Dedifferentiated amniotic fluid mesenchymal stem cell (primary cell): ENCODE data around the gene IGF2R.

Experiments used
- DNase-seq: peaks from one replicate; pipeline ENCODE4 v3.0.0-alpha.2; 2016; ENCODE audit errors: extremely low spot score

The IGF2R gene

GRCh38 chr6:160049346-160049745 is 80.5 kb downstream of the IGF2R start:
- no peak for DNase-seq

- DNase-seq = no peak
These were observed 81.1 kb downstream of the IGF2R start for GRCh38 chr6:160050022-160050421.

GRCh38 chr6:160051390-160051789 is 82.5 kb downstream of the IGF2R start:
- no peak for DNase-seq

DNA sequence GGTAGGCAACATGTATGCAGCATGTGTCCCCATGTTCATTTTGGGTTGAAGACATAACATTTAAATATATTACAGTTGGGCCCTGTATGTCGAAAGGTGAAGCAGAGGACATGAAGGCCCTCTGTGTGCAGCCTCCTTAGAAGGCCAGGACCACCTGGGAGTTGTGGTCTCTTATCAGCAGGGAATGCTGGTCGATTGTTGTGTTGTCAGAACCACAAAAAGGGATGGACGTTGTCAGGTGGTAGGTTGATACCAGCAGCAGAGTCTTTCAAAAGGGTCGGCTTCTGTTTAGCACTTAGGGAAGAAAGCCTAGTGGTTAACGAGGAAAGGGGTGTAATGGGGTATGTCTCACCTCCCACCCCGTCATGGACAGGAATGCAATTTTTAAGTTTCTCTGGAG is 85.4 kb downstream of the IGF2R start:
- DNase-seq = no peak

DNA sequence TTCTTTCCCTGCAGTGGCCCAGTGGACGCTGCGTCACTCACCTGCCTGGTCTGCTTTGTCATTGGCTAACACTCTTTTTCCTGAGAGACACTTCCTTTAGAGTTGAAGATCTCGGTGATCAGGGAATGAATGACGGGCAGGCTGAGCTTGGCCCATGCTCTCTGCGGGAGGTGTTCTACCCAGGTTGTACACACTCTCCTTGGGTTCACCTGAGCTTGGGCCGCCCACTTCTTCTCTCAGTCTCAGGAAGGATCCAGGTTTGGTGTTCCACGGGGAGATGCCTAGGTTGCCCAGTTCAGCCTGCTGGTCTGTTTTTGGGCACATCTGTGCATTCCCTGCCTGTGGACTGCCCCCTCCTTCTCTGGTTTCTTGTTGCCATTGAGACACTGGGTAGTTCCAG is 86.0 kb downstream of the IGF2R start:
- DNase-seq = no peak

- DNase-seq = no peak
These were observed 86.5 kb downstream of the IGF2R start for GRCh38 chr6:160055378-160055777.

DNA sequence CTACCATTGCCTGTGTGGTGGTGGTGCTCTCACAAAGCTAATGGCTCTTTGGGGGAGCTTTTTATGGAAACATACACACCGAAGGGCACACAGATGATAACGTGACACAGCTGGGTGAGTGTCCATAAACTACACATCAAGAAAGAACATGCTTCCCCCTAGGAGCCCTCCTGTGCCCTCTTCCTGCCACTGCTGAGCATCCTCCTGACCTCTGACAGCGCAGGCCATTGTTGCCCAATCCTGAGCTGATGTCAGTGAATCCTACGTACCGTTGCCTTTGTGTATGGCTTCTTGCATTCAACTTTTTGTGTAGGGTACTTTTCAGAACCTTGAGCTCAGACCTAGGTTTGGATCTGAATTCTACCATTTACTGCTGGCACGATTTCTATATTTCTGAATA is 86.9 kb downstream of the IGF2R start:
- no peak for DNase-seq

- DNase-seq = no peak
These were observed 88.2 kb downstream of the IGF2R start for GRCh38 chr6:160057080-160057479.

- DNase-seq = no peak
These were observed 89.8 kb downstream of the IGF2R start for GRCh38 chr6:160058603-160059215.

DNA sequence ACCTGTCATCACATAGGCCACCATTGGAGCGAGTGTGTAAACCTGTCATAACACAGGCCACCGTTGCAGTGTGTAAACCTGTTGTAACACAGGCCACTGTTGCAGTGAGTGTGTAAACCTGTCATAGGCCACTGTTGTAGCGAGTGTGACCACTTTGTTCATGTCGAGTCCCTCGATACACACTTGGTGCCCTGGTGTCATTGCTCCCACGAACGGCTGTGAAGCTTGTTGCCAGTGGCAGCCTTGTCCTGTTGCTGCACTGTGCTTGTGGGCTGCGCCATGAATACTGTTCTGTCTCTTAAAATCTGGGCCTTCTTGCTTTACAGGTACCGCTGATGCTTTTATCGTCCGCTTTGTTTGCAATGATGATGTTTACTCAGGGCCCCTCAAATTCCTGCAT is 91.3 kb downstream of the IGF2R start:
- no peak for DNase-seq

GRCh38 chr6:160060920-160061447 is 92.1 kb downstream of the IGF2R start:
- no peak for DNase-seq

DNA sequence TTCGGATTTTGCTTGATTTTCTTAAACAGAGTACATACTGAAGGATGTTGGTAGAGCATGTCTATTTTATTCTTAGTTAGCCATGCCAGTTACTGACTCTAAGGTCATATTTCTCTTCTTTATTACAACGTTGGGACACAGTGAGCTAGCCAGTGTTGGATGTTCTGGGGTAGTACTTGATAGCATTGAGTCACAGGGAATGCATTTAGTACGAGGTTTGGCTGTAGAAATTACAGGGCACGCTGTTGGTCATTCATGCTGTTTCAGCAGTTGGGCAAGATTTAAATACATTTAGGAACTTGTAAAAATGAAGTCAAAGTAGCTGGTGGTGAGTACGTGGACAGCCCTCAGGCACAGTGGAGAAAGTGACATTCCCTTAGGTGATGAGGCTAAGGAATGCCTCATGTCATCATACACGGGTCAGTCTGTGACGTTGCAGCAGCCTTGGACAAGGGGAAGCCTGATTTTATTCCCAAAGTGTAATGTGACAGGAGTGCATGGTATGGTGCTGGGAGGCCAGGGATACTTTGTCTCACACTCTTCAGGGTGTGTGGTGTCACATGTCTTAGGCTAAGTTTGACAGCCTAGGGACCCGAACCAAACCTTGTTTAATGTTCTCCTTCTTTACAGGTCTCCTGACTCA is 95.0 kb downstream of the IGF2R start:
- DNase-seq = no peak

GRCh38 chr6:160065200-160065599 is 96.3 kb downstream of the IGF2R start:
- DNase-seq = no peak

DNA sequence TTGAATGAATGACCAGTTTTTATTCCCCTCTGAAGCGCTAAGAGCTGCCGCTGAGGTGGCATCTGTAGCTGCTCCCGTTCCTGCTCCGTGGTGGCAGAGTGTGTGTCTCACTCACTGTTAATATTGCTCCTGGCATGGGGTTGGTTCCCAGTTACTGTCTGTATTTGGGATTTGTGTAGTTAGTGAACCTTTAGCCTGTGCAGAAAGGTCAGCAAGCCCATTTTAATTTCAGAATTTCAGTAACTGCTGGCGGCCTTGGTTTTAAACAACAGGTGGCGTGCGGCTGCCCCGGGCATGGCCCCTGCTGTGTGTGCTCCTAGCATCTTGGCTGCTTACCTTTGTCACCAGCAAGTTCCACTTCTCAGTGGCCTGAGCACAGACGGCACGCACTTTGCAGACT is 98.7 kb downstream of the IGF2R start:
- DNase-seq = no peak

DNA sequence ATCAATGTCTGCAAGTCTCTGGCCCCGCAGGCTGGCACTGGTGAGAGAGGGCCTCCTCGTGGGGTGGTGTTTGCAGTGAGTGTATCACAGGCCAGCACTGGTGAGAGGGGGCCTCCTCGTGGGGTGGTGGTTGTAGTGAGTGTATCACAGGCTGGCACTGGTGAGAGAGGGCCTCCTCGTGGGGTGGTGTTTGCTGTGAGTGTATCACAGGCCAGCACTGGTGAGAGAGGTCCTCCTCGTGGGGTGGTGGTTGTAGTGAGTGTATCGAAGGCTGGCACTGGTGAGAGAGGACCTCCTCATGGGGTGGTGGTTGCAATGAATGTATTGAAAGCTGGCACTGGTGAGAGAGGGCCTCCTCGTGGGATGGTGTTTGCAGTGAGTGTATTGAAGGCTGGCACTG is 99.5 kb downstream of the IGF2R start:
- DNase-seq = no peak

DNA sequence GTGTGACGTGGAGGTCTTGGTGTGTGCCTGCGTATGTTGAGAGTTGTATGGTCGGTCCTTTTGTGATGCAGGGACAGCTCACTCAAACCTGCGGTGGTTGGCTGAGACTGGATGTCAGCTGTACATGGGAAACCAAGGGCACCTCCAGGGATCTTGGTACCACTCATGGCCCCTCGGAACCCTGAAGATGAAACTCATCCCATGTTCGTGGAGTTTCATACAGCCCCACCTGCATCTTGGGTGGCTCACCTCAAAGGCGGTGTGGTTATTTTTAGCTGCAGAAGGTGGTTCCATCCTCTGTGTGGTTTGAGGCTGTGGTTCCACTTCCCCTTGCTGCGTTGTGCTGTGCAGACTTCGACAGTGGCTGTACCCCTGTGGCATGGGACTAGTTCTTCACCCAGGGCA is 100.2 kb downstream of the IGF2R start:
- DNase-seq = no peak

DNA sequence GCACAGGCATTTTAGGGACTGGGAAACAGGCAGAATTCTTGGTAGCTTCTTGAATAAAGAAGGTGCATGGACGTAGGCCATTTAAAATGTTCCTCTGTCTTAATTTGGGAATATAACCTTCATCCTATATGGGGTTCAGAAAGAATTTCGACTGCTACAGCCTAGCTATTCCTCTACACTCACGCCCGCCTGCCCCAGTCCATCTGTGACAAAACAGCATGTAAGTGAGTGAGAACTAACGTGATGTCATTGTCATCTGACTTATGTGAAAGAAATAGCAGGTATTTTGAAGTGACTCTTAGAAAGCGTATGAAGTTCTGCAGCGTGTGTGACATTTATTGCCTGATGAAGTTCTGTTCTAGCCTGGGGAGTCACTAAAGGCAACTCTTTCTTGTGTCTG is 100.6 kb downstream of the IGF2R start:
- DNase-seq = no peak

GRCh38 chr6:160070427-160070826 is 101.5 kb downstream of the IGF2R start:
- DNase-seq = no peak

DNA sequence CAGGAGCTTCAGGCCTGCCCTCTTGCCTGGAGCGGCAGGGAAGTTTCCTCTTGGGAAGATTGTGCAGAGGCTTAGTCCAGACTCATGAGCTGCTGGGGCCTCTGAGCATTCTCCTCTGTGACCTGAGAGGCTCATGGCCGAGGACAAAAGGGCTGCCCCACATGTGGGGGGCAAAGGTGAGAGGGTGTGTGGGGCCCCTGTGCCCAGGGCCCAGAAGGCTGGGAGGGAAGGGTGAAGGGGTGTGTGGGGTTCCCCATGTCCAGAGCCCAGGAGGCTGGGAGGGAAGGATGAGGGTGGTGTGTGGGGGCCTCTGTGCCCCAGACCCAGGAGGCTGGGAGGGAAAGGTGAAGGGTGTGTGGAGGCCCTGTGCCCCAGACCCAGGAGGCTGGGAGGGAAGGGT is 101.9 kb downstream of the IGF2R start:
- DNase-seq = no peak

- DNase-seq = no peak
These were observed 103.2 kb downstream of the IGF2R start for GRCh38 chr6:160071805-160072690.

DNA sequence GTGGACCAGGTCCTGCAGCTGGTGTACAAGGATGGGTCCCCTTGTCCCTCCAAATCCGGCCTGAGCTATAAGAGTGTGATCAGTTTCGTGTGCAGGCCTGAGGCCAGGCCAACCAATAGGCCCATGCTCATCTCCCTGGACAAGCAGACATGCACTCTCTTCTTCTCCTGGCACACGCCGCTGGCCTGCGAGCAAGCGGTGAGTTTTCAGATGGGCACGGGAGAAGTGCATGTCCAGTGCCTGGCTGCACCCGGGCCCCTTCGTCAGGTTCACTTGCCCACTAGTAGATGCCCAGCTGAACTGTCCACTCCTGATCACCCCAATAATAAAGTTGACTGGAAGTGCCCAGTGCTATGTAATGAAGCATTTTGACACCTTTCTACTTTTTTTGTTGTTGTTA is 104.4 kb downstream of the IGF2R start:
- DNase-seq = no peak

DNA sequence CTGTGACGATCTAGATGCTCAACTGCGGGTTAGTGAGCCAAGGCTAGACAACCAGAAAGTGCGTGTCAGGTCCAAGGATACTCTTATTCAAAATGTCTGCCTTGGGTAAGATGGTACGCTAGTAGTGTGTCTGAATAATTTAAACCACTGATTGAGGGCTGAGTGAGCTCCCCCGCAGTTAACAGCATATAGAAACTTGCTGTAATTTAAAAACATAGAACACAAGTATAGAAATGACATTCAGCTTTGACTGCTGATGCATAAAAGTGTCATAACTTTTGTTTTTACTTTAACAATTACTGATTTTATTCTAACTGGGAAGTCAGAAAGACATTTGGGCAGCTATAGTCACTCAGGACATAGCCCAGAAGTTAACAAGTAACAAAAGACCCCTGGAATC is 107.1 kb downstream of the IGF2R start:
- no peak for DNase-seq

DNA sequence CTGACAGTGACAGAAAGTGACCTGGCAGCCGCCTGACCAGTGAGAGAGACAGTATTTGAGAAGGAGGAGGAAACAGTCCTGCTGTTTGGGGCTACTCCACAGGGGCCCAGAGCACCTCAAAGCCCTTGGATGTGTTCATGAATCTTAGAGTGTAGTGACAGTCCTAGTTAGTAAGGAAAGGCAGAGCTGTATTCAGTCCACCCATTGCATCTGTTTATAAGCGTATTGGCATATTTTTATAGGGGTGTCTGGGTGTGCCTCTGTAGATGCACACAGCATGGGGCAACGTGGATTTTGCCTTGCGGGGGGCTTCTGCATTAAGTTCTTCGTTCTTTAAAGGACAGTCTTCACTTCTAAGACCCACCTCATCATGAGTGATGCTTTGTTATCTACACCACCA is 108.1 kb downstream of the IGF2R start:
- DNase-seq = no peak
